Lung (tissue), 12 donors: Measurements from ENCODE around the gene PHRF1. TPM values are rescaled to one million over a fixed set of nuclear protein-coding genes. Genes with fewer than 3 reads are reported as not detected.

Source experiments
- ATAC-seq: fragments of 200-7000 bp; cut with Tn5 transposase; one replicate; pipeline ENCODE4 v1.9.1; 2020; ENCODE audit warnings: moderate number of reproducible peaks; ENCODE audit not compliant: insufficient read depth, low FRiP score
- DNase-seq, 3 donors: peaks; one replicate each; pipeline ENCODE4 v3.0.0-alpha.2; 2013 to 2017
- H3K27ac ChIP-seq, 2 donors: one replicate each; pipeline ENCODE4 v1.5.1; 2013; ENCODE audit warnings: mild to moderate bottlenecking in 2 of 2, moderate library complexity in 2 of 2, control low read depth in 1 of 2, inconsistent platforms in 1 of 2, low read depth in 1 of 2, low read length in 1 of 2
- H3K27me3 ChIP-seq, 3 donors: one replicate each; pipeline ENCODE4 v1.5.1; 2013; ENCODE audit warnings: low read length in 2 of 3; ENCODE audit not compliant: control insufficient read depth in 3 of 3, insufficient read depth in 3 of 3
- H3K36me3 ChIP-seq, 4 donors: one replicate each; pipeline ENCODE4 v1.5.1; 2013; ENCODE audit warnings: low read length in 4 of 4, mild to moderate bottlenecking in 1 of 4, moderate library complexity in 1 of 4; ENCODE audit not compliant: control insufficient read depth in 4 of 4, insufficient read depth in 4 of 4
- H3K4me1 ChIP-seq, 5 donors: one replicate each; pipeline ENCODE4 v1.5.1; 2013; ENCODE audit warnings: low read length in 5 of 5, mild to moderate bottlenecking in 2 of 5, moderate library complexity in 1 of 5; ENCODE audit not compliant: control insufficient read depth in 5 of 5, insufficient read depth in 5 of 5
- H3K4me3 ChIP-seq: one replicate; pipeline ENCODE4 v1.5.1; 2013; ENCODE audit warnings: mild to moderate bottlenecking, control low read depth, moderate library complexity
- H3K9ac ChIP-seq, 2 donors: one replicate each; pipeline ENCODE4 v1.5.1; 2013; ENCODE audit warnings: low read length in 2 of 2, control low read depth in 1 of 2; ENCODE audit not compliant: insufficient read depth in 1 of 2
- H3K9me3 ChIP-seq, 4 donors: one replicate each; pipeline ENCODE4 v1.5.1; 2013; ENCODE audit warnings: low read length in 3 of 4, mild to moderate bottlenecking in 1 of 4, moderate library complexity in 1 of 4; ENCODE audit not compliant: control insufficient read depth in 4 of 4, insufficient read depth in 3 of 4
- WGBS, 2 donors: extraction: QIAGEN DNeasy Blood & Tissue Kit; methylation state at CpG; one replicate each; pipeline ENCODE4 v1.1.7; 2013; 5-methylcytosine and 5-hydroxymethylcytosine counted together
- polyA plus RNA-seq, 2 donors: library from polyadenylated mRNA; stranded (reverse); fragments of 200-250 nt; gene quantifications; one replicate each; pipeline ENCODE4 v1.2.1, GENCODE V29; 2013
- total RNA-seq, 2 donors: library from RNA; depleted of rRNA in 1 of 2; stranded (reverse); fragments of >200 nt in 1 of 2; gene quantifications; one replicate each; pipeline ENCODE4 v1.2.1, GENCODE V29; 2014 to 2021
- TF ChIP-seq, protein P1 (sequence below): IDR thresholded peaks from 2 replicates; pipeline ENCODE4 v1.5.1; 2012; ENCODE audit warnings: mild to moderate bottlenecking; ENCODE audit errors: control extremely low read depth, extremely low read depth
- donor health status: control.
- donor health status: control.
- donor health status: Bipolar disorder and iron deficiency.
- donor health status: healthy.
- donor health status: DM: yes; HTN: yes; CAD: no.

Gene PHRF1
- total and polyA plus RNA-seq, 4 donors: 16.3 to 39.3 (median 23.5) TPM

- no peak for ATAC-seq
- peaks cover 0 to 2% (median 0%) of the 10 kb centered on the region in 5 donors for H3K4me1 ChIP-seq
- peaks cover 0 to 14% (median 11%) of the 10 kb centered on the region in 3 donors for H3K27me3 ChIP-seq
- H3K9ac ChIP-seq: no peak overlapping the region
- H3K36me3 ChIP-seq: peaks cover 0 to 1% (median 0%) of the 10 kb centered on the region in 4 donors
- H3K4me3 ChIP-seq: no peak overlapping the region
- WGBS, 2 donors: 85 to 89% methylated on average over 15 of the region's 15 CpGs
- H3K27ac ChIP-seq: no peak overlapping the region
- no peak for DNase-seq
- TF ChIP-seq, protein P1, sequence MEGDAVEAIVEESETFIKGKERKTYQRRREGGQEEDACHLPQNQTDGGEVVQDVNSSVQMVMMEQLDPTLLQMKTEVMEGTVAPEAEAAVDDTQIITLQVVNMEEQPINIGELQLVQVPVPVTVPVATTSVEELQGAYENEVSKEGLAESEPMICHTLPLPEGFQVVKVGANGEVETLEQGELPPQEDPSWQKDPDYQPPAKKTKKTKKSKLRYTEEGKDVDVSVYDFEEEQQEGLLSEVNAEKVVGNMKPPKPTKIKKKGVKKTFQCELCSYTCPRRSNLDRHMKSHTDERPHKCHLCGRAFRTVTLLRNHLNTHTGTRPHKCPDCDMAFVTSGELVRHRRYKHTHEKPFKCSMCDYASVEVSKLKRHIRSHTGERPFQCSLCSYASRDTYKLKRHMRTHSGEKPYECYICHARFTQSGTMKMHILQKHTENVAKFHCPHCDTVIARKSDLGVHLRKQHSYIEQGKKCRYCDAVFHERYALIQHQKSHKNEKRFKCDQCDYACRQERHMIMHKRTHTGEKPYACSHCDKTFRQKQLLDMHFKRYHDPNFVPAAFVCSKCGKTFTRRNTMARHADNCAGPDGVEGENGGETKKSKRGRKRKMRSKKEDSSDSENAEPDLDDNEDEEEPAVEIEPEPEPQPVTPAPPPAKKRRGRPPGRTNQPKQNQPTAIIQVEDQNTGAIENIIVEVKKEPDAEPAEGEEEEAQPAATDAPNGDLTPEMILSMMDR: no peak
- H3K9me3 ChIP-seq: no peaks in the 10 kb centered on the region
Observed at GRCh38 chr11:623349-623869, 47.1 kb downstream of the PHRF1 start.

DNA sequence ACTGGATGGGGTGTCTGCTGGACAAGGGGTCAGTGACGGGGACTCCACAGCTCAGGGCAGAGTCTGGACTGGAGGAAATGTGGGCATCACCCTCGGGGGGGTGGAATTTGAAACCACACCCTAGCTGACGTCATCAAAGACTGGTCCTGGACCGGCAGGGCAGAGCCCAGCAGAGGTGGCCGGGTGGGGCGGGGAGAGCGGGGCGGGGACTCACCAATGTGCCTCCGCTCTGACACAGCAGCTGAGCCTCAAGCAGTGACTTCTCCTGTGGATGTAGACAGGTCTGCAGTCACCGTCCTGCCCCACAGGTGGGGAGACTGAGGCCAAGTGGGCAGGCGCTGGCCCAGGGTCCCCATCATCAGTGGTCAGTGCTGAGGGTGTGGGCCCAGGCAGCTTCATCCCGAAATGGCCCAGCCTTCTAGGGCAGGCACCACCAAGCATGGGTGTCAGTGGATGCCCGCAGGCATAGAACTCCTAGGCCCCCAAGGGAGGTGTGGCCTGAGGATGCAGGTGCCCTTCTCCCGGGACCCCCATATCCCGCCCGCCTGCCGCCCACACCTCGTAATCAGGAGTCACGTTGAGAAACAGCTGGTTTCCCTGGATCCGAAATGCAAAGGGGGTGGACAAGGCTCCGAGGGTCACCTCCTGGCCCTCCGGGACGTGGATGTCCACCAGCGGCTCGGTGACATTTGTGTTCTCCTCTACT is 47.9 kb downstream of the PHRF1 start:
- TF ChIP-seq, protein P1: no peak
- H3K4me3 ChIP-seq: no peak overlapping the region
- H3K27ac ChIP-seq: no peak overlapping the region
- peaks cover 0 to 1% (median 0%) of the 10 kb centered on the region in 4 donors for H3K36me3 ChIP-seq
- H3K9ac ChIP-seq: no peak overlapping the region
- H3K27me3 ChIP-seq: peaks cover 0 to 18% (median 11%) of the 10 kb centered on the region in 3 donors
- peaks cover 0 to 4% (median 0%) of the 10 kb centered on the region in 5 donors for H3K4me1 ChIP-seq
- no peak for DNase-seq
- 85 to 87% methylated on average over 25 of the region's 25 CpGs for WGBS, 2 donors
- no peaks in the 10 kb centered on the region for H3K9me3 ChIP-seq
- ATAC-seq: no peak

DNA sequence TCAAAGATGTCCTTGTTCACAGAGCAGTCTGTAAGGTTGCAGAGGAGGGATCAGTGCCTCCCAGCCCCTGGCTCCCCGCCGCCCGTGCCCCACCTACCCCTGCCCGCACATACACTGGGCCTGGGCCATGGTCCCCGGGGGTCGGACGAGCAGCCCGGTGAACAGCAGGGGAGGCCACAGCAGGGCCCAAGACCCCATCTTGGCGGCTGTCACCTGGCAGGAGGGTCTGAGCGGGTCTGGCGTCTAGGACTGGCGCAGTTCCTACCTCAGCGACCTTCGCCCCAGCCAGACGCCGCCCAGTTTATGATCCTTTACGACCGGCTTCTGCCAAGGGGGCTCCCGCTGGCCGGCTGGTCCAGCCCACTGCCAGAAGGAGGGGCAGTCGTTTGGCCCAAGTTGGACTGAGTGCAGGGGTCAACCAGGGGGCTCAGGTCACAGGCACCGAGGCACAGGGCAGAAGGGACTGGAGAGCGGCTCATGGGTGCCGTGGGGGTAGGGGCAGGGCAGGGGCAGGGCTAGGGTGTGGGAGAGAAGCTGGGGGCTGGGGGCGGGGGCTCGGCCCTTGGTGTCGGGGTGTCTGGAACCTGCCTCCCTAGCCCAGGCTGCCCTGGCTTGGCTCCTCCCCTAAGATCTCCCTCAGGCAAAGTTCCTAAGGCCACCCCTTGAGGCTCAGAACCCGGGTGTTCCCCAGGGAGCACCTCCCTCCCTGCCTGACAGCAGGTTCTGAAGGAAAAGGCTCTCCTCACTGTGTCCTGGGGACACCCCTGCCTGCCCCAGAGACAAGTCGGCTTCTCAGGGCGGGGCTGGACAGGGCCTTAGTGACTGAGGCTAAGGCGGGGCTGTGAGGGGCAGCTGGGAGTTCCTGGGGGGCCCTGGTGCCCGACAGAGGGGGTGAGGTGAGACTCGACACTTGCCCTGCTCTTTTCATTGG is 48.7 kb downstream of the PHRF1 start, which contains the start of gene CDHR5:
Gene CDHR5, minus strand, starts transcription at position 251 of the 931 bp plus-strand sequence. Its CDS starts 53 bp downstream, at position 198.
- 83 to 92% methylated on average over 33 of the region's 33 CpGs for WGBS, 2 donors
- DNase-seq (no peak), ATAC-seq (no peak)
- TF ChIP-seq, protein P1: no peak
- Histone ChIP-seq H3K27me3 (peaks cover 0 to 18% (median 11%) of the 10 kb centered on the region in 3 donors), H3K9me3 (no peaks in the 10 kb centered on the region), H3K9ac (no peak within 1 kb of the TSS), H3K27ac (no peak within 1 kb of the TSS), H3K4me1 (peaks cover 0 to 4% (median 0%) of the 10 kb centered on the region in 5 donors), H3K4me3 (no peak within 1 kb of the TSS), H3K36me3 (no peaks in the 10 kb centered on the region)
